ENCODE measurements around the gene LRRC40.

Gene LRRC40

GRCh38 chr1:70134148-70134547 lies 71.2 kb downstream of the LRRC40 start:
- DNase-seq (ENCODE audit: extremely low read depth in 1 of 2, low read depth in 1 of 2): no peak

GRCh38 chr1:70117046-70117445 lies 88.3 kb downstream of the LRRC40 start:
- no peak for DNase-seq (ENCODE audit: extremely low read depth in 1 of 2, low read depth in 1 of 2)

- DNase-seq (ENCODE audit: extremely low read depth in 1 of 2, low read depth in 1 of 2): no peak
Measured at GRCh38 chr1:70115315-70115714, 90.1 kb downstream of the LRRC40 start.

- no peak for DNase-seq (ENCODE audit: extremely low read depth in 1 of 2, low read depth in 1 of 2)
Measured at GRCh38 chr1:70112838-70113237, 92.5 kb downstream of the LRRC40 start.

GRCh38 chr1:70109241-70109640 lies 96.1 kb downstream of the LRRC40 start:
- DNase-seq (ENCODE audit: extremely low read depth in 1 of 2, low read depth in 1 of 2): no peak

GRCh38 chr1:70103770-70104169 lies 101.6 kb downstream of the LRRC40 start:
- no peak for DNase-seq (ENCODE audit: extremely low read depth in 1 of 2, low read depth in 1 of 2)

GRCh38 chr1:70101774-70102173 lies 103.6 kb downstream of the LRRC40 start:
- no peak for DNase-seq (ENCODE audit: extremely low read depth in 1 of 2, low read depth in 1 of 2)

- no peak for DNase-seq (ENCODE audit: extremely low read depth in 1 of 2, low read depth in 1 of 2)
Measured at GRCh38 chr1:70101231-70101630, 104.1 kb downstream of the LRRC40 start.

All from activated CD8-positive, alpha-beta memory T cell treated with anti-CD3 and anti-CD28 coated beads for 1 hour (primary cell).